ENCODE measurements around the gene CNTNAP4. TPM values are rescaled to one million over a fixed set of nuclear protein-coding genes. Genes with fewer than 3 reads are reported as not detected.

Gene CNTNAP4
- total RNA-seq, 1 experiment from 2014 or later, result not detected

DNA sequence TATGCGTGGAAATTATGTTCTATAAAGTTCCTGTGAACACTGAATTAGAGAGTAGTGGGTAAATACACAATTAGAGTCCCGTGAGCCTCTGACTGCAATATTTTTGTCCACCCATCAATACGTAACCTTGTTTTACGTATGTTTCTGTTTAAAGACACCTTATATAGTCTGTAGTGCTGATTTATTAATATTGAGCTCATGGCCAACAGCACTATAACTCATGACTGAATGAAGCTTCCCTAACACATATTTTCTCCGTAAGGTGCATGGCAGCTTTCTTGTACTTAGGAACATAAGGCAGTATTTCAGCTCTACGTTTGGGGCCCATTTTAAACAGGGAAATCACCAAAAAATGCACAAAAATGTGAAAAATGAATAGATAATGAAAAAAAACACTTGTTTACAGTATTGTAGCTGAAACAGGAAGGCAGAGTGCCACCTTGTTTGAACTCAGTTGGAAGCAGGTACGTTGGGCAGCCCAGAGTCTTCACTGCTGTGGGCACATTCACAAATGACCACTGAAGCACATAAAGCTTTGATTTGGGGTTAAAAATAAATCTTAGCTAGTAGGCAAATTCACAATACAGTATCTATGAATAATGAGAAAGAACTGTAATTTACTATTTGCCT, 108.5 kb downstream of the CNTNAP4 start:
- Histone ChIP-seq H4K20me1 (ENCODE audit: insufficient read depth) (no peaks in the 10 kb centered on the region), H3K79me2 (ENCODE audit: low read depth) (no peaks in the 10 kb centered on the region), H3K4me2 (no peak overlapping the region), H3F3A (ENCODE audit: insufficient read depth, low read depth) (no peaks in the 10 kb centered on the region), H3K27me3 (ENCODE audit: insufficient read depth, low read depth) (no peaks in the 10 kb centered on the region), H3K9me3 (ENCODE audit: insufficient read depth, low read depth) (no peaks in the 10 kb centered on the region), H2AFZ (no peak overlapping the region), H3K9me2 (ENCODE audit: insufficient read depth) (no peaks in the 10 kb centered on the region), H3K36me3 (ENCODE audit: low read depth) (no peaks in the 10 kb centered on the region), H3K4me1 (replicated peaks; ENCODE audit: insufficient read depth) (no peaks in the 10 kb centered on the region), H3K4me3 (no peak overlapping the region), H3K27ac (no peak overlapping the region)
- BruUV-seq (replicated peaks), result no TSS peak
- intact Hi-C loops (cut with micrococcal nuclease; ENCODE audit: unreplicated experiment), result no loop called here
- TF ChIP-seq, protein P1, sequence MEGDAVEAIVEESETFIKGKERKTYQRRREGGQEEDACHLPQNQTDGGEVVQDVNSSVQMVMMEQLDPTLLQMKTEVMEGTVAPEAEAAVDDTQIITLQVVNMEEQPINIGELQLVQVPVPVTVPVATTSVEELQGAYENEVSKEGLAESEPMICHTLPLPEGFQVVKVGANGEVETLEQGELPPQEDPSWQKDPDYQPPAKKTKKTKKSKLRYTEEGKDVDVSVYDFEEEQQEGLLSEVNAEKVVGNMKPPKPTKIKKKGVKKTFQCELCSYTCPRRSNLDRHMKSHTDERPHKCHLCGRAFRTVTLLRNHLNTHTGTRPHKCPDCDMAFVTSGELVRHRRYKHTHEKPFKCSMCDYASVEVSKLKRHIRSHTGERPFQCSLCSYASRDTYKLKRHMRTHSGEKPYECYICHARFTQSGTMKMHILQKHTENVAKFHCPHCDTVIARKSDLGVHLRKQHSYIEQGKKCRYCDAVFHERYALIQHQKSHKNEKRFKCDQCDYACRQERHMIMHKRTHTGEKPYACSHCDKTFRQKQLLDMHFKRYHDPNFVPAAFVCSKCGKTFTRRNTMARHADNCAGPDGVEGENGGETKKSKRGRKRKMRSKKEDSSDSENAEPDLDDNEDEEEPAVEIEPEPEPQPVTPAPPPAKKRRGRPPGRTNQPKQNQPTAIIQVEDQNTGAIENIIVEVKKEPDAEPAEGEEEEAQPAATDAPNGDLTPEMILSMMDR (conservative IDR thresholded peaks at IDR 0.05), result no peak
- no peak for TF ChIP-seq EZH2 (IDR thresholded peaks at IDR 0.05; ENCODE audit: low read depth)
- CTCF ChIA-PET, result no interaction called here
- DNase-seq, result no peak
- POLR2A ChIA-PET (ENCODE audit: unreplicated experiment), result no interaction called here

DNA sequence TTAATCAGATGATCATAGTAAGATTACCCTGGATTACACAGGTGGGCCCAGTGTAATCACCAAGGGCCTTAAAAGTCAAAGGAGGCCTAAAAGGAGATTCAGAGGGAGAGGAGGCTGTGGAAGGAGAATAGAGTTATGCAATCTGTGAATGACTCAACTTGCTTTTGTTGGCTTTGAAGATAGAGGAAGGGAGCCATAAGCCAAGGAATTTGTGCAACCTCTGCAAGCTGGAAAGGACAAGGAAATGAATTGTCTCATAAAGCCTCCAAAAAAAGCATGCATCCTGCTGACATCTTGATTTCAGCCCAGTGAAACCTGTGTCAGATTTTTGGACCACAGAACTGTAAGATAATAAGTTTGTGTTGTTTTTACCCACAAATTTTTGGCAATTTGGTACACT, 109.6 kb downstream of the CNTNAP4 start:
- no peaks in the 10 kb centered on the region for H3K4me1 ChIP-seq (replicated peaks; ENCODE audit: insufficient read depth)

DNA sequence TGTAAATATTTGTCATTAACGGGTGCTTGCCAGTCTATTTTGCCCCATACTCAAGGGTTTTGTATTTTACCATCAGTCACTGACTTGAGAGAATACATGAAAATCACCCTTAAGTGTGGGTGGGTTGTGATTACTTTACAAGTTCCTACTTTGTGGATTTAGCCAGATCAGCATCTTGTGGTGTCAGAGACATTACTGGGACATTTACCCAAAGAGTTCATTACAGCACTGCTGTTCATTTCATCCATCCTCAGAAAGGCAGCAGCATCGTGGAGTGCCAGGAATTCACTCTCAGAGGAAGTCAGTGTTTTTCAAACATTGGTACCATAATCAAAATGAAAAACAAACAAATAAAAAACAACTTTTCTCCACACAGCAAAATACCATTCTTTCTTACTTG, 110.8 kb downstream of the CNTNAP4 start:
- no peak for DNase-seq
- 0 out of 2 replicates have a peak, but pooled peaks cover 14% of the 10 kb centered on the region for H3K27me3 ChIP-seq (ENCODE audit: insufficient read depth, low read depth)
- H3K4me2 ChIP-seq, result no peak overlapping the region
- ChIA-PET POLR2A (ENCODE audit: unreplicated experiment) (no interaction called here), CTCF (no interaction called here)
- no peak for TF ChIP-seq EZH2 (IDR thresholded peaks at IDR 0.05; ENCODE audit: low read depth)
- TF ChIP-seq, protein P1 (conservative IDR thresholded peaks at IDR 0.05), result no peak
- no peaks in the 10 kb centered on the region for H3K9me3 ChIP-seq (ENCODE audit: insufficient read depth, low read depth)
- H3K4me1 ChIP-seq (replicated peaks; ENCODE audit: insufficient read depth), result no peaks in the 10 kb centered on the region
- H3K36me3 ChIP-seq (ENCODE audit: low read depth), result no peaks in the 10 kb centered on the region
- no peak overlapping the region for H2AFZ ChIP-seq
- no peaks in the 10 kb centered on the region for H4K20me1 ChIP-seq (ENCODE audit: insufficient read depth)
- no TSS peak for BruUV-seq (replicated peaks)
- H3K79me2 ChIP-seq (ENCODE audit: low read depth), result no peaks in the 10 kb centered on the region
- intact Hi-C loops (cut with micrococcal nuclease; ENCODE audit: unreplicated experiment), result no loop called here
- H3K9me2 ChIP-seq (ENCODE audit: insufficient read depth), result no peaks in the 10 kb centered on the region
- no peak overlapping the region for H3K4me3 ChIP-seq
- no peak overlapping the region for H3K27ac ChIP-seq
- H3F3A ChIP-seq (ENCODE audit: insufficient read depth, low read depth), result no peaks in the 10 kb centered on the region

More for the DNA sequence above, 109.6 kb downstream of the CNTNAP4 start:
- Histone ChIP-seq H3K27ac (no peak overlapping the region), H3K9me3 (ENCODE audit: insufficient read depth, low read depth) (no peaks in the 10 kb centered on the region), H2AFZ (no peak overlapping the region), H3K4me2 (no peak overlapping the region), H3K27me3 (ENCODE audit: insufficient read depth, low read depth) (0 out of 2 replicates have a peak, but pooled peaks cover 2% of the 10 kb centered on the region), H3K36me3 (ENCODE audit: low read depth) (no peaks in the 10 kb centered on the region), H3K4me3 (no peak overlapping the region), H4K20me1 (ENCODE audit: insufficient read depth) (no peaks in the 10 kb centered on the region), H3F3A (ENCODE audit: insufficient read depth, low read depth) (no peaks in the 10 kb centered on the region), H3K9me2 (ENCODE audit: insufficient read depth) (no peaks in the 10 kb centered on the region), H3K79me2 (ENCODE audit: low read depth) (no peaks in the 10 kb centered on the region)
- DNase-seq, result no peak
- intact Hi-C loops (cut with micrococcal nuclease; ENCODE audit: unreplicated experiment), result no loop called here
- ChIA-PET POLR2A (ENCODE audit: unreplicated experiment) (no interaction called here), CTCF (no interaction called here)
- TF ChIP-seq EZH2 (IDR thresholded peaks at IDR 0.05; ENCODE audit: low read depth), result no peak
- TF ChIP-seq, protein P1 (conservative IDR thresholded peaks at IDR 0.05), result no peak
- BruUV-seq (replicated peaks), result no TSS peak
